Stimulated activated naive B cell treated with anti-CD40 and anti-IgM and Interleukin-4, amounts not matched to agents 10 μg/mL and 1 μg/mL and 100 μg/mL, for 72 hours (primary cell): ENCODE results near the gene MAD1L1.

Experiments used
- ATAC-seq, 2 donors: fragments of 150-1000 bp; cut with Tn5 transposase; replicated peaks; 2 replicates each; pipeline ENCODE4 v1.10.0; 2021; ENCODE audit warnings: moderate library complexity in 1 of 2
- DNase-seq: peaks from one replicate; pipeline ENCODE4 v3.0.0; 2021
- H3K27ac Mint-ChIP-seq: one replicate; pipeline ENCODE4 v1.8.0; 2022; ENCODE audit warnings: mild to moderate bottlenecking, mixed read lengths
- H3K27me3 Mint-ChIP-seq, 2 donors: one replicate each; pipeline ENCODE4 v1.8.0; 2022; ENCODE audit warnings: mixed read lengths in 2 of 2
- H3K36me3 Mint-ChIP-seq, 2 donors: one replicate each; pipeline ENCODE4 v1.8.0; 2022; ENCODE audit warnings: mixed read lengths in 2 of 2, mild to moderate bottlenecking in 1 of 2
- H3K4me1 Mint-ChIP-seq, 2 donors: one replicate each; pipeline ENCODE4 v1.8.0; 2022; ENCODE audit warnings: mixed read lengths in 2 of 2, mild to moderate bottlenecking in 1 of 2
- H3K4me3 Mint-ChIP-seq, 2 donors: one replicate each; pipeline ENCODE4 v1.8.0; 2022; ENCODE audit warnings: mild to moderate bottlenecking in 2 of 2, mixed read lengths in 2 of 2, moderate library complexity in 1 of 2
- H3K9me3 Mint-ChIP-seq, 2 donors: one replicate each; pipeline ENCODE4 v1.8.0; 2022; ENCODE audit warnings: mixed read lengths in 2 of 2, mild to moderate bottlenecking in 1 of 2

The MAD1L1 gene

DNA sequence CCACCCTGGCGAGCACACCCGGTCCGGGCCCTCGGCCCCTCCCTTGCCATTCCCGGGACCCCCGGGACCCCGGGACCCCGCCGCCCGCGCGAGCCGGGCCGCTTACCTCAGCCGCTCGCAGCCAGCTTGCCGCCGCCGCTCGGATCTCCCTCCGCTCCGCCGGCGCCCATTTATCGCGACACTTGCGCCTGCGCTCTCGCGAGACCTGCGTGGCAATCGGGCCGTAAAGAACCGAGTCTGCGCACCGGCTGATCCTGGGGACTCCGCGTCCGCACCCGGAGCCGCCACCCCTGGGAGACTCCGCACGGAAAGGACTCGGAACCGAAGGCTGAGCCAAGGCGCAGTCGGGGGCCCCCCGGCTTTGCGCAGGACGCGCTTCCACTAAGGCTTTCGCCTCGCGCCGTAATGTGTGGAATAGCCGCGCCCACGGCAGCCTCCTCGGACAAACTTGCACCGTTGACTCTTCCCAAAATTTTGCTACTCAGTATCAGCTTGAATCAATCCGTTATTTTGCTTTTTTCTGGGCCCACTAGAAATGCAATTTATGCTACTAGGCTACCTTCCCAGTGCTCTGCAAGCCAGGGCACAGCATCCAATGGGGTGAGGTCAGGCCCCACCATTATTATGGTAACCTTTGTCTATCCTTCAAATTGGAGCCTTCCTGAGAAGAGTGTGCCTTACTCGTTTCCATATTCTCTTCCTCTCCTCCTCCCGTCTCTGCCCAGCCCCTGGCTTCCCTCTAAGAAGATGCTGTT lies at the start of gene MAD1L1:
MAD1L1 (minus strand) TSS at position 180 of the 755 bp plus-strand sequence. CDS start 2,812 bp downstream, outside the sequence.
- peaks cover 51% of the 10 kb centered on the region in 2 donors for H3K36me3 Mint-ChIP-seq
- peaks cover 35 to 61% of the 10 kb centered on the region in 2 donors for H3K4me1 Mint-ChIP-seq

GRCh38 chr7:2282185-2282751 lies 49.5 kb upstream of the MAD1L1 start:
- no peaks in the 10 kb centered on the region for H3K9me3 Mint-ChIP-seq
- H3K27ac Mint-ChIP-seq: peak overlapping the region; percentile 80
- peaks cover 32 to 50% of the 10 kb centered on the region in 2 donors for H3K4me1 Mint-ChIP-seq
- H3K4me3 Mint-ChIP-seq: peak overlapping the region in 1 of 2 donors; percentile 56
- H3K27me3 Mint-ChIP-seq: no peaks in the 10 kb centered on the region
- DNase-seq (no peak), ATAC-seq (no peak)
- peaks cover 26 to 45% of the 10 kb centered on the region in 2 donors for H3K36me3 Mint-ChIP-seq

More for the DNA sequence above, at the start of gene MAD1L1:
- Mint-ChIP-seq H3K4me3 (peak within 1 kb of the TSS; percentile 92 to 93), H3K27ac (peak within 1 kb of the TSS; percentile 95), H3K27me3 (no peaks in the 10 kb centered on the region), H3K9me3 (peaks cover 4% of the 10 kb centered on the region in 2 donors)
- peak; percentile 85 for DNase-seq
- peak; percentile 74 to 79 for ATAC-seq

GRCh38 chr7:2281541-2281940 lies 48.8 kb upstream of the MAD1L1 start:
- peak overlapping the region in 1 of 2 donors; percentile 13 for H3K4me3 Mint-ChIP-seq
- no peaks in the 10 kb centered on the region for H3K9me3 Mint-ChIP-seq
- no peak for DNase-seq
- no peak overlapping the region for H3K27ac Mint-ChIP-seq
- ATAC-seq: no peak
- H3K27me3 Mint-ChIP-seq: no peaks in the 10 kb centered on the region
- H3K36me3 Mint-ChIP-seq: peaks cover 32 to 52% of the 10 kb centered on the region in 2 donors
- peaks cover 35 to 50% of the 10 kb centered on the region in 2 donors for H3K4me1 Mint-ChIP-seq

DNA sequence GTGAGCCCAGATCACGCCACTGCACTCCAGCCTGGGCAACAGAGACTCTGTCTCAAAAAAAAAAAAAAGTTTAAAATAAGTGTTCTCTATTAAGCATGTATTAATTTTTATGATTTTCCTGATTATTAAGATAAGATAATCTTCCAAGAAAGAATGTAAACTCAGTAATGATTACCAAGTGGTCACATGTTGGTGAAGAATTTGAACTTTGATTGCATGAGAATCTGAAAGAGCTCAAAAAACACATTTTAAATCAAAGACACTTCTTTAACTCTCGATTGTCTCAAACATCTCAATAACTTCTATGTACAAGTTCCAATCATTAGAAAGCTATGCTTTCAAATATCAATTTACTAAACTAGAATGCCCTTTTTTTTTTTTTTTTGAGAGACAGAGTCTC lies 47.7 kb upstream of the MAD1L1 start:
- peak overlapping the region; percentile 37 for H3K27ac Mint-ChIP-seq
- H3K4me3 Mint-ChIP-seq: no peak overlapping the region
- peaks cover 37 to 44% of the 10 kb centered on the region in 2 donors for H3K4me1 Mint-ChIP-seq
- ATAC-seq (no peak), DNase-seq (no peak)
- peaks cover 39 to 58% of the 10 kb centered on the region in 2 donors for H3K36me3 Mint-ChIP-seq
- H3K27me3 Mint-ChIP-seq: no peaks in the 10 kb centered on the region
- no peaks in the 10 kb centered on the region for H3K9me3 Mint-ChIP-seq

GRCh38 chr7:2279896-2280295 lies 47.2 kb upstream of the MAD1L1 start:
- peaks cover 37 to 42% of the 10 kb centered on the region in 2 donors for H3K4me1 Mint-ChIP-seq
- DNase-seq (no peak), ATAC-seq (no peak)
- peak overlapping the region in 1 of 2 donors; percentile 29 for H3K4me3 Mint-ChIP-seq
- peaks cover 44 to 63% of the 10 kb centered on the region in 2 donors for H3K36me3 Mint-ChIP-seq
- H3K9me3 Mint-ChIP-seq: no peaks in the 10 kb centered on the region
- H3K27me3 Mint-ChIP-seq: no peaks in the 10 kb centered on the region
- H3K27ac Mint-ChIP-seq: no peak overlapping the region

DNA sequence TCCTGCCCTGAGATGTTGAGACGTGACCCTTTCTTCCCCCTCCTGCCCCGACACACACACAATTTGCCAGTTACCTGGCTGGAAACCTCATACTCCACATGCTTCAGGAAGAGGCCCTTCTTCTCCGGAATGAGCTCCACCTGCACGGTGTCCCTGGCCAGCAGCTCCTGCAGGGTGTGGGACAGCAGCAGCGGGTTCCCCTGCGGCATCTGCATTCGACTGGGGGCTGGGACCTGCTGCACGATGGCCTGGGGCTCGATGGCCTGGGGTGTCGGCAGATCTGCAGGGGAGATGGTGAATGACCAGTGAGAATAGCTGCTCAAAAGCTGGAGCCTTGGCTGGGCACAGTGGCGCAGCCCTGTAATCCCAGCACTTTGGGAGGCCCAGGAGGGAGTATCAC lies 45.3 kb upstream of the MAD1L1 start:
- Mint-ChIP-seq H3K4me3 (no peak overlapping the region), H3K27me3 (no peaks in the 10 kb centered on the region), H3K27ac (peak overlapping the region; percentile 88), H3K9me3 (no peaks in the 10 kb centered on the region), H3K36me3 (peaks cover 51 to 68% of the 10 kb centered on the region in 2 donors), H3K4me1 (peaks cover 35 to 41% of the 10 kb centered on the region in 2 donors)
- ATAC-seq (no peak), DNase-seq (no peak)

DNA sequence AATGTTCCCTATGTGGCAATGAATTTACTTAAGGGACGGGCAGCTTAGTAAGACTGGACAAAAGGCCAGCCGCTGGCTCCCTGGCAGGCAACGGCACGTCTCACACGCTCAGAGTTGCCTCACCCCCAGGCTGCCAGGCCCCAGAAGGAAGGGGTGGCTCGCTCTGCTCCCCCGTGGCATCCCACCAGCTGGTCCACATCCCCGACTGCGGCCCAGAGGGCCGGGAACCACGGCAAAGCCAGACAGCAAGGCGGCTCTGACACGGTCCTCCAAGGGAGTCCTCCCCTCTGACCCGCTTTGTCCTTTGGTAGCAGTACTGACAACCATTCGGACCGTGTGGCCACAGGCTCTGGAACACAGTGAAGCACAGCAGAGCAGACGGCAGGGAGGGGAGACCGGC lies 43.4 kb upstream of the MAD1L1 start:
- no peak for ATAC-seq
- no peaks in the 10 kb centered on the region for H3K27me3 Mint-ChIP-seq
- peak overlapping the region; percentile 42 for H3K27ac Mint-ChIP-seq
- H3K9me3 Mint-ChIP-seq: no peaks in the 10 kb centered on the region
- H3K36me3 Mint-ChIP-seq: peaks cover 54 to 67% of the 10 kb centered on the region in 2 donors
- H3K4me3 Mint-ChIP-seq: no peak overlapping the region
- no peak for DNase-seq
- peaks cover 22 to 23% of the 10 kb centered on the region in 2 donors for H3K4me1 Mint-ChIP-seq

DNA sequence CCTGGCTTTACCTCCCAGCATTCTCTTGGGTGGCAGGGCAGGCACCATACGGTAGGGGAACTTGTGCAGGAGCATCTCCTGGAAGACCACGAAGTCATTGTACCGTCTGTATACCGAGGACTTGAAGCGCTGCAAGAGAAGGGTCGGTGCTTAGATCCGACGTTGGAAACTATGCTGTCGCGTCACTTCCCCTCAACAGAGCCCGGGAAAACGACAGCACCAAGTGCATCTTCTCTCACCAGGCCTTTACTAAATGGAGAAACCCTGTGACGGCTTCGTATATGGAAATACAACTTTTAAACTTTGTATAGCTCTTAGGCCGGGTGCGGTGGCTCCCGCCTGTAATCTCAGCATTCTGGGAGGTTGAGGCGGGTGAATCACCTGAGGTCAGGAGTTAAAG lies 42.4 kb upstream of the MAD1L1 start:
- Mint-ChIP-seq H3K27ac (peak overlapping the region; percentile 83), H3K4me1 (peaks cover 23% of the 10 kb centered on the region in 2 donors), H3K27me3 (no peaks in the 10 kb centered on the region), H3K36me3 (peaks cover 58 to 75% of the 10 kb centered on the region in 2 donors), H3K9me3 (no peaks in the 10 kb centered on the region), H3K4me3 (no peak overlapping the region)
- no peak for DNase-seq
- no peak for ATAC-seq

DNA sequence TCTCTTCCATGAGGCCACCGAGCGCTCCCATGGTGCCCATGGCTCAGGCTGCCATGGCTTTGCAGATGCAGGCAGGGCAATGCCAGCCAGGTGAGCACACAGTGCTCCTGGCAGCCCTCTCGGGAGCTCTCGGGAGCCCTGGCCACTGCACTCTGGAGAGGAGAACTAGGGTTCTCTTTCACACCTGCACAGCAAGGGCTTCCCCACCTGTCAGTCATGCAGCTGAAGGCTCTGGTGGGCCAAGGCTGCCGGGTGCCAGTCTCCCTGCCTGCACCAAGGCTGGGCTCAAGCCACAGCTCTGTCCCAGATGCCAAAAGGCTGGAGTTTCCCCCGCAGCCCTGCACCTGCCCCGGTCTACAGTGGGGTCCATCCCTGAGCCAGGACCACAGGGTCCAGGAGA lies 41.9 kb upstream of the MAD1L1 start:
- Mint-ChIP-seq H3K27me3 (no peaks in the 10 kb centered on the region), H3K36me3 (peaks cover 55 to 72% of the 10 kb centered on the region in 2 donors), H3K4me1 (peaks cover 19% of the 10 kb centered on the region in 2 donors), H3K27ac (peak overlapping the region; percentile 83), H3K9me3 (no peaks in the 10 kb centered on the region), H3K4me3 (no peak overlapping the region)
- no peak for ATAC-seq
- no peak for DNase-seq

DNA sequence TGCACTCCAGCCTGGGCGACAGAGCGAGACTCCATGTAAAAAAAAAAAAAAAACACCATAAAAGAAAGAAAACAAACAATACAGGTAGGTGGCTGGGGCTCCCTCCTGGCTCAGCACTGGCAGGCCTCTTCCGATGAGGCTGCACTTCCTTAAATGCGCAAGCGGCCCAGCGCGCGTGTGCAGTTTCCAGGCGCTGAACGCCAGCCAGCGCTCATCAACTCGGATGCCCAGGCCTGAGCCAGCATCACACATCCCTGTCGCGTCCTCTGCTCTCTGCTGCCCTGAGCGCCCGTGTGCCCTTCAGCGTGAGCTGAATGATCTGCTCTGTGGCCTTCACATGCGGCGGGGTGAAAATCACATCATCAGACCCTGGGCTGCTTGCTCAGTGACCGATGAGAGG lies 41.1 kb upstream of the MAD1L1 start:
- DNase-seq (no peak), ATAC-seq (no peak)
- H3K27me3 Mint-ChIP-seq: no peaks in the 10 kb centered on the region
- H3K4me1 Mint-ChIP-seq: peaks cover 16 to 17% of the 10 kb centered on the region in 2 donors
- no peak overlapping the region for H3K4me3 Mint-ChIP-seq
- H3K27ac Mint-ChIP-seq: peak overlapping the region; percentile 83
- peaks cover 51 to 70% of the 10 kb centered on the region in 2 donors for H3K36me3 Mint-ChIP-seq
- no peaks in the 10 kb centered on the region for H3K9me3 Mint-ChIP-seq

GRCh38 chr7:2272031-2272430 lies 39.3 kb upstream of the MAD1L1 start:
- H3K4me1 Mint-ChIP-seq: peaks cover 11 to 13% of the 10 kb centered on the region in 2 donors
- H3K4me3 Mint-ChIP-seq: no peak overlapping the region
- no peak for ATAC-seq
- peaks cover 43 to 60% of the 10 kb centered on the region in 2 donors for H3K36me3 Mint-ChIP-seq
- H3K9me3 Mint-ChIP-seq: no peaks in the 10 kb centered on the region
- no peak for DNase-seq
- peak overlapping the region; percentile 42 for H3K27ac Mint-ChIP-seq
- no peaks in the 10 kb centered on the region for H3K27me3 Mint-ChIP-seq

DNA sequence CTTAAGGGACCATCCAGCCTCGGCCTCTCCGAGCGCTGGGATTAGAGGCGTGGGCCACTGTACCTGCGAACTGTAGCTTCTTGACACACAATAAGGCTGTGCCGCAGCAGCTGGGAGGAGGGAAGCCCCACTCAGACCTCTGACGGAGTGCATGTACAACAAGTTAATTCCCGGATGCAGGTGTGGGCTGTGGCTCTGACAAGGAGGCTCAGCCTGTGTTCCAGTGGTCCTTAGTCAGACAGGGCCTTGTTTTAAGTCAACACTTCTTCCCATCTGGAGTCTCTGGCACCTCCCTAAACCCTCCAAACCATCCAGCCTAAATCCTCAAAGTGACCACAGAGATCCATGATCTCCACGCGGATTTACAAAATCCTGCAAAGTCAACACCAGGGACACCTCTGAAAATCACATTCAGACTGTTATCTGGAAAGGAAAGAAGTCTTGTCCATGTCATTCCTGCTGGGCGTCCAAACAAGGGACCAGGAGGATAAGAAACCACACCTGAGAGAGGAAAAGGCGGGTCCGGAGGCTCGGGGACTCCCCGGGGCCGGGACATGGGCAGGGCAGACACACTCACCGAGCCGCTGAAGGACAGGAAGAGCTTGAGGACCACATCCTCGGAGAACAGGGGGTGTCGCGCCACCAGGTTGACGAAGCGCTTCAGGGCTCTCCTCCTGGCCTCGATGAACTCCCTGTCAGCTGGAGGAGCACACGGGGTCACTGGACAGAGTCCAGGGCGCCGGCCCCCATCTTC lies 38.7 kb upstream of the MAD1L1 start:
- Mint-ChIP-seq H3K4me1 (peaks cover 9 to 13% of the 10 kb centered on the region in 2 donors), H3K36me3 (peaks cover 42 to 60% of the 10 kb centered on the region in 2 donors), H3K27me3 (no peaks in the 10 kb centered on the region), H3K9me3 (no peaks in the 10 kb centered on the region), H3K4me3 (peak overlapping the region in 1 of 2 donors; percentile 23), H3K27ac (peak overlapping the region; percentile 52)
- DNase-seq (no peak), ATAC-seq (peak in 1 of 2 donors; percentile 4)

DNA sequence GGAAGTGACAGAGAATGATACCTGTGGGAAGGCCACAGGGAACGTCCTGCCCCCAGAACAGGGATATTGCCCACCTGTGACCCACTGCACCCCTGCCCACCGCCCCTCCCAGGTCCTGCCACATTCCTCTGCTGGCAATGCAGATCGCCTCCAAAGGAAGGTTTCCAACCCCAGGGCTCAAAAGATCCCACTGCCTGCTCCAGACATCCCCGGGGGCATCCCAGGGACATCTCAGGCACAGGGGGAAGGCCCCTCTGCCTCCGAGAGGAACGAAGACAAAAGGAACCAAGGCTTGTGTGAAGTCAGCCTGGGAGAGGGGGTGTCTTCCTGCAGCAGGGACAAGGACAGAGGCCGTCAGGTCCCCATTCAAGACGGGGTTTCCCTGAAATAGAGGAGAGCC lies 37.8 kb upstream of the MAD1L1 start:
- Mint-ChIP-seq H3K27ac (peak overlapping the region; percentile 67), H3K27me3 (no peaks in the 10 kb centered on the region), H3K9me3 (no peaks in the 10 kb centered on the region), H3K36me3 (peaks cover 39 to 59% of the 10 kb centered on the region in 2 donors), H3K4me3 (no peak overlapping the region), H3K4me1 (peaks cover 6 to 17% of the 10 kb centered on the region in 2 donors)
- no peak for DNase-seq
- ATAC-seq: no peak

- peaks cover 40 to 59% of the 10 kb centered on the region in 2 donors for H3K36me3 Mint-ChIP-seq
- ATAC-seq (no peak), DNase-seq (no peak)
- H3K4me1 Mint-ChIP-seq: peaks cover 6 to 21% of the 10 kb centered on the region in 2 donors
- peak overlapping the region; percentile 62 for H3K27ac Mint-ChIP-seq
- H3K9me3 Mint-ChIP-seq: no peaks in the 10 kb centered on the region
- H3K4me3 Mint-ChIP-seq: no peak overlapping the region
- H3K27me3 Mint-ChIP-seq: no peaks in the 10 kb centered on the region
Observed at GRCh38 chr7:2269991-2270460, 37.3 kb upstream of the MAD1L1 start.
